ENCODE data around the gene GRAMD4.

GRAMD4 gene

DNA sequence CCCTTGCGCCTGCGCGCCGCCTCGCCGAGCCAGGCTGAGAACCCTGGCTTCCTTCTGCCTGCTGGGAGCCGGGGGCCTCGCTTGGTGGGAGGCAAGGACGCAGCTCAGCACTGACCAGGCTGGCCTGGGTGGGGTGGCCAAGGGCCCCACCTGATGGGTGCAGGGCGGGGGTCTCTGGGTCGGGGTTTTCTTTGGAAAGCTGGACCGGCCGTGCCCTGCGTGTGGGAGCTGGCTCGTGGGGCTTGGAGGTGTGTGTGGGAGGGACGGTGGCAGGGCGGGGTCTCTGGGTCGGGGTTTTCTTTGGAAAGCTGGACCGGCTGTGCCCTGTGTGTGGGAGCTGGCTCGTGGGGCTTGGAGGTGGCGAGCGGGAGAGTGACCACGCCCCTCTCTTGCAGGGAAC is 6.2 kb downstream of the GRAMD4 start:
- H3K27ac ChIP-seq (ENCODE audit: insufficient read depth in 1 of 2, low read depth in 1 of 2, low read length in 2 of 2, poor library complexity in 1 of 2, severe bottlenecking in 2 of 2): no peak overlapping the region
- DNase-seq: no peak
- no peak overlapping the region for H3K4me3 ChIP-seq (ENCODE audit: control insufficient read depth in 1 of 7, extremely low read depth in 1 of 7, insufficient read depth in 4 of 7, low read depth in 2 of 7, low read length in 6 of 7)
- peaks cover 0 to 31% (median 20%) of the 10 kb centered on the region in 4 experiments for H3K36me3 ChIP-seq (ENCODE audit: control insufficient read depth in 4 of 4, insufficient read depth in 4 of 4, low read length in 3 of 4)
- POLR2A ChIA-PET: no interaction called here
- peaks cover 0 to 25% (median 10%) of the 10 kb centered on the region in 4 experiments for H3K4me1 ChIP-seq (ENCODE audit: control extremely low read depth in 1 of 4, control insufficient read depth in 4 of 4, insufficient read depth in 4 of 4, low read length in 3 of 4)
- 98% methylated on average over 16 of the region's 23 CpGs for WGBS (ENCODE audit: insufficient coverage)
- no peaks in the 10 kb centered on the region for H3K9me3 ChIP-seq (ENCODE audit: control extremely low read depth in 1 of 5, control insufficient read depth in 4 of 5, insufficient read depth in 2 of 5, low read depth in 1 of 5, low read length in 4 of 5)
- CTCF ChIA-PET: no interaction called here
- H3K27me3 ChIP-seq (replicated peaks in 2 of 5; ENCODE audit: control insufficient read depth in 4 of 5, insufficient read depth in 5 of 5, low read length in 4 of 5): no peaks in the 10 kb centered on the region

GRCh38 chr22:46626911-46627805 is 7.0 kb downstream of the GRAMD4 start:
- ChIA-PET POLR2A (interaction anchor here (0.6 kb wide), 1 partner anchor 57 kb away, joined by 3 read pairs; no protein-coding TSS in a partner anchor), CTCF (no interaction called here)
- Histone ChIP-seq H3K36me3 (ENCODE audit: control insufficient read depth in 4 of 4, insufficient read depth in 4 of 4, low read length in 3 of 4) (peaks cover 0 to 31% (median 21%) of the 10 kb centered on the region in 4 experiments), H3K27ac (ENCODE audit: insufficient read depth in 1 of 2, low read depth in 1 of 2, low read length in 2 of 2, poor library complexity in 1 of 2, severe bottlenecking in 2 of 2) (no peak overlapping the region), H3K27me3 (replicated peaks in 2 of 5; ENCODE audit: control insufficient read depth in 4 of 5, insufficient read depth in 5 of 5, low read length in 4 of 5) (no peaks in the 10 kb centered on the region), H3K4me1 (ENCODE audit: control extremely low read depth in 1 of 4, control insufficient read depth in 4 of 4, insufficient read depth in 4 of 4, low read length in 3 of 4) (peaks cover 0 to 17% (median 3%) of the 10 kb centered on the region in 4 experiments), H3K9me3 (ENCODE audit: control extremely low read depth in 1 of 5, control insufficient read depth in 4 of 5, insufficient read depth in 2 of 5, low read depth in 1 of 5, low read length in 4 of 5) (no peaks in the 10 kb centered on the region), H3K4me3 (ENCODE audit: control insufficient read depth in 1 of 7, extremely low read depth in 1 of 7, insufficient read depth in 4 of 7, low read depth in 2 of 7, low read length in 6 of 7) (no peak overlapping the region)
- WGBS (ENCODE audit: insufficient coverage): 95% methylated on average over 38 of the region's 39 CpGs
- DNase-seq: no peak

GRCh38 chr22:46627806-46628482 is 7.8 kb downstream of the GRAMD4 start:
- peaks cover 0 to 31% (median 23%) of the 10 kb centered on the region in 4 experiments for H3K36me3 ChIP-seq (ENCODE audit: control insufficient read depth in 4 of 4, insufficient read depth in 4 of 4, low read length in 3 of 4)
- peaks cover 0 to 12% (median 0%) of the 10 kb centered on the region in 4 experiments for H3K4me1 ChIP-seq (ENCODE audit: control extremely low read depth in 1 of 4, control insufficient read depth in 4 of 4, insufficient read depth in 4 of 4, low read length in 3 of 4)
- no peak for DNase-seq
- H3K27me3 ChIP-seq (replicated peaks in 2 of 5; ENCODE audit: control insufficient read depth in 4 of 5, insufficient read depth in 5 of 5, low read length in 4 of 5): no peaks in the 10 kb centered on the region
- no peak overlapping the region for H3K4me3 ChIP-seq (ENCODE audit: control insufficient read depth in 1 of 7, extremely low read depth in 1 of 7, insufficient read depth in 4 of 7, low read depth in 2 of 7, low read length in 6 of 7)
- WGBS (ENCODE audit: insufficient coverage): 97% methylated on average over 27 of the region's 31 CpGs
- CTCF ChIA-PET: no interaction called here
- no peak overlapping the region for H3K27ac ChIP-seq (ENCODE audit: insufficient read depth in 1 of 2, low read depth in 1 of 2, low read length in 2 of 2, poor library complexity in 1 of 2, severe bottlenecking in 2 of 2)
- POLR2A ChIA-PET: no interaction called here
- H3K9me3 ChIP-seq (ENCODE audit: control extremely low read depth in 1 of 5, control insufficient read depth in 4 of 5, insufficient read depth in 2 of 5, low read depth in 1 of 5, low read length in 4 of 5): no peaks in the 10 kb centered on the region

- no peaks in the 10 kb centered on the region for H3K27me3 ChIP-seq (replicated peaks in 2 of 5; ENCODE audit: control insufficient read depth in 4 of 5, insufficient read depth in 5 of 5, low read length in 4 of 5)
- ChIA-PET CTCF (no interaction called here), POLR2A (no interaction called here)
- no peak overlapping the region for H3K4me3 ChIP-seq (ENCODE audit: control insufficient read depth in 1 of 7, extremely low read depth in 1 of 7, insufficient read depth in 4 of 7, low read depth in 2 of 7, low read length in 6 of 7)
- no peaks in the 10 kb centered on the region for H3K9me3 ChIP-seq (ENCODE audit: control extremely low read depth in 1 of 5, control insufficient read depth in 4 of 5, insufficient read depth in 2 of 5, low read depth in 1 of 5, low read length in 4 of 5)
- DNase-seq: no peak
- 92% methylated on average over 10 of the region's 12 CpGs for WGBS (ENCODE audit: insufficient coverage)
- H3K27ac ChIP-seq (ENCODE audit: insufficient read depth in 1 of 2, low read depth in 1 of 2, low read length in 2 of 2, poor library complexity in 1 of 2, severe bottlenecking in 2 of 2): no peak overlapping the region
- H3K36me3 ChIP-seq (ENCODE audit: control insufficient read depth in 4 of 4, insufficient read depth in 4 of 4, low read length in 3 of 4): peaks cover 0 to 31% (median 25%) of the 10 kb centered on the region in 4 experiments
- H3K4me1 ChIP-seq (ENCODE audit: control extremely low read depth in 1 of 4, control insufficient read depth in 4 of 4, insufficient read depth in 4 of 4, low read length in 3 of 4): peaks cover 0 to 5% (median 0%) of the 10 kb centered on the region in 4 experiments
These were observed 8.6 kb downstream of the GRAMD4 start for GRCh38 chr22:46628756-46629155.

DNA sequence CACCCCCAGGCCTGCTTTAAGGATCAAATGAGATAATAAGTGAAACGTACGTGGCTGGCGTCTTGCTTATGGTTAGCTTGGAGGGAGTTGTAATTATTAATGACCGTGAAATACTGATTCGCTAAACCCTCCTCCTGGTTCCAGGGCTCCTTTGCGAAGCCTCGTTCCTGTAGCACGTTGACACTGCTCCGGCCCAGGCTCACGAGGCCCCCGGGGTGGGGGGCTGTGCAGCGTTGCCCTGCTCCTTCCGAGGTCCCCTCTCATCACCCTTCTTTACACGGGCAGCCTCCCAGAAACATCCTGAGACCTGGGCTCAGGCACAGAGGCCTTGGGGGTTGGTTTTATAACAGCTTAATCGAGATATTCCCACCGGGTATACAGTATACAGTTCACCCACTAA is 9.1 kb downstream of the GRAMD4 start:
- H3K27ac ChIP-seq (ENCODE audit: insufficient read depth in 1 of 2, low read depth in 1 of 2, low read length in 2 of 2, poor library complexity in 1 of 2, severe bottlenecking in 2 of 2): no peak overlapping the region
- 100% methylated on average over 10 of the region's 16 CpGs for WGBS (ENCODE audit: insufficient coverage)

DNA sequence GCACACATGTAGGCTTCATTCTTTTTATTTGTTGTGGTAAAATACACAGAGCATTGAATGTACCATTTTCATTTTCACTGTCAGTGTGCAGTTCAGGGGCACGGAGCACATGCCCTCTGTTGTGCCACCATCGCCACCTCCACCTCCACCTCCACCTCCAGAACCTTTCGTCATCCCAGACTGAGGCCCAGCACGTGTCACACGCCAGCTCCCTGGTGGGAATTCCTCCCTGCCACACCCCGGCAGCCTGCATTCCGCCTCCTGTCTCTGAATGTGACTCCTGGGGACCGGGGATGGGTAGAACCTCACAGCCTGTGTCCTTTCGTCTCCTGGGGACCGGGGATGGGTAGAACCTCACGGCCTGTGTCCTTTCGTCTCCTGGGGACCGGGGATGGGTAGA is 10.9 kb downstream of the GRAMD4 start:
- POLR2A ChIA-PET: no interaction called here
- no peak for DNase-seq
- H3K9me3 ChIP-seq (ENCODE audit: control extremely low read depth in 1 of 5, control insufficient read depth in 4 of 5, insufficient read depth in 2 of 5, low read depth in 1 of 5, low read length in 4 of 5): no peaks in the 10 kb centered on the region
- H3K27ac ChIP-seq (ENCODE audit: insufficient read depth in 1 of 2, low read depth in 1 of 2, low read length in 2 of 2, poor library complexity in 1 of 2, severe bottlenecking in 2 of 2): no peak overlapping the region
- peaks cover 0 to 33% (median 27%) of the 10 kb centered on the region in 4 experiments for H3K36me3 ChIP-seq (ENCODE audit: control insufficient read depth in 4 of 4, insufficient read depth in 4 of 4, low read length in 3 of 4)
- 97% methylated on average over 5 of the region's 13 CpGs for WGBS (ENCODE audit: insufficient coverage)
- H3K27me3 ChIP-seq (replicated peaks in 2 of 5; ENCODE audit: control insufficient read depth in 4 of 5, insufficient read depth in 5 of 5, low read length in 4 of 5): no peaks in the 10 kb centered on the region
- CTCF ChIA-PET: no interaction called here
- peaks cover 0 to 9% (median 0%) of the 10 kb centered on the region in 4 experiments for H3K4me1 ChIP-seq (ENCODE audit: control extremely low read depth in 1 of 4, control insufficient read depth in 4 of 4, insufficient read depth in 4 of 4, low read length in 3 of 4)
- no peak overlapping the region for H3K4me3 ChIP-seq (ENCODE audit: control insufficient read depth in 1 of 7, extremely low read depth in 1 of 7, insufficient read depth in 4 of 7, low read depth in 2 of 7, low read length in 6 of 7)

More for the DNA sequence above, 9.1 kb downstream of the GRAMD4 start:
- H3K4me1 ChIP-seq (ENCODE audit: control extremely low read depth in 1 of 4, control insufficient read depth in 4 of 4, insufficient read depth in 4 of 4, low read length in 3 of 4): peaks cover 0 to 7% (median 0%) of the 10 kb centered on the region in 4 experiments
- no peaks in the 10 kb centered on the region for H3K27me3 ChIP-seq (replicated peaks in 2 of 5; ENCODE audit: control insufficient read depth in 4 of 5, insufficient read depth in 5 of 5, low read length in 4 of 5)
- H3K4me3 ChIP-seq (ENCODE audit: control insufficient read depth in 1 of 7, extremely low read depth in 1 of 7, insufficient read depth in 4 of 7, low read depth in 2 of 7, low read length in 6 of 7): no peak overlapping the region
- ChIA-PET CTCF (no interaction called here), POLR2A (no interaction called here)
- peaks cover 0 to 32% (median 26%) of the 10 kb centered on the region in 4 experiments for H3K36me3 ChIP-seq (ENCODE audit: control insufficient read depth in 4 of 4, insufficient read depth in 4 of 4, low read length in 3 of 4)
- H3K9me3 ChIP-seq (ENCODE audit: control extremely low read depth in 1 of 5, control insufficient read depth in 4 of 5, insufficient read depth in 2 of 5, low read depth in 1 of 5, low read length in 4 of 5): no peaks in the 10 kb centered on the region
- no peak for DNase-seq
